Measurements from ENCODE around the gene BLTP3B. TPM values are rescaled to one million over a fixed set of nuclear protein-coding genes. Genes with fewer than 3 reads are reported as not detected.

The BLTP3B gene
- total RNA-seq, 2 experiments from 2014 or later = 53.1 to 53.9 TPM

DNA sequence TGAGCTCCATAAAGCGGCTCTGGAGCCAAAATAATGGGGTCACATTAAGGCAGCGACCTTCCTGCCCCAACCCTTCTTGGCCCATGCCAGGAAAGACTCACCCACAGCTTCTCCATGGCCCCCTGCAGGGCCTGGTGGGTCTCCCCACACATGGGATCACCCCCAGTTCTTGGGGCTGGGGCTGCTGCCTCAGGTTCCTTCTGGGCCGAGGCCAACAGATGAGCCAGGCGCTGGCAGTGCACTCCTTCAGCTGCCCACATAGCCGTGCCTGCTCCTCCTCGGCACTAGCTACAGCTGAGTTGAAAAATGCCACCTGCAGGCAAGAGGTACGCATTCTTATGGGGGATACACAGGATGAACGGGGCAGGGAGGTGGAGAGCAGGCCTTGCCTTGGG lies 14.8 kb upstream of the BLTP3B start:
- ChIA-PET POLR2A (no interaction called here), CTCF (no interaction called here)
- Mint-ChIP-seq H3K9me3 (no peaks in the 10 kb centered on the region), H3K36me3 (no peaks in the 10 kb centered on the region), H3K27ac (no peak overlapping the region), H3K4me3 (no peak overlapping the region), H3K4me1 (ENCODE audit: low read depth) (peaks cover 4% of the 10 kb centered on the region), H3K27me3 (no peaks in the 10 kb centered on the region)
- intact Hi-C loops (cut with micrococcal nuclease) = no loop called here
- DNase-seq = no peak

DNA sequence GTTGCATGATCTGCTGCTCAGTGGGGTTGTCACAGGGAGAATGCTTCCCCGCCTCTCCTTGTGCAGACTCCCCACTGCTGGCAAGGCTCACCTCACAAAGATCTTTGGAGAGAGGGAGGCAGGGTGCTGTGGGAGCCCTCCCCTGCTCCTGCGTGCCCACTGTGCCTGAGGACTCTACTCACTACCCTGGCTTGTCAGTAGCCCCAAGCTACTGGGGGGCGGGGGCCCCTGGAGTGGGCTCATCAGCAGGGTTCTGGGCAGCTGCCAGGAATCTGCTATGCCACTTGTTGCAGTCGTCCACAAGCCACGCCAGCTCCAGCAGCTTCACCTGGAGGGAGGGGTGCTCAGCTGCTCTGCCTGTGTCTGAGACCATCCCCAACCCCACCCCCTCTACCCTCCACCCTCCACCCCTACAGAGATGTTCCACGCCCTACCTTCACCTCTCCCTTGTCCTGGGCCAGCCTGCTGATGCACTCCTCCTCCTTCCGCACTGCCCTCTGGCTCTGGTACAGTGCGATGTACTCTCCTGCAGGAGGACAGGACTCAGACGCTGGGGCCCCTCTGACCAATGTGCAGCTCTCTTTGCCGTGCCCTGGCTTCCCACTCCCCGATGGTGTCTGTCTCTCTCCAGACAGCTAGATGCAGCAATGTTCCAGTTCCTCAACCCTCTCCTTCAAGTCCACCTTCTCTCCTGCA lies 14.2 kb upstream of the BLTP3B start:
- H3K36me3 Mint-ChIP-seq = no peaks in the 10 kb centered on the region
- H3K9me3 Mint-ChIP-seq = no peaks in the 10 kb centered on the region
- H3K27ac Mint-ChIP-seq = no peak overlapping the region
- DNase-seq = no peak
- no peak overlapping the region for H3K4me3 Mint-ChIP-seq
- ChIA-PET CTCF (interaction anchor here (4.8 kb wide), 1 partner anchor 12 kb away, joined by 38 read pairs; no protein-coding TSS in a partner anchor), POLR2A (no interaction called here)
- intact Hi-C loops (cut with micrococcal nuclease) = no loop called here
- H3K4me1 Mint-ChIP-seq (ENCODE audit: low read depth) = peaks cover 4% of the 10 kb centered on the region
- H3K27me3 Mint-ChIP-seq = no peaks in the 10 kb centered on the region

DNA sequence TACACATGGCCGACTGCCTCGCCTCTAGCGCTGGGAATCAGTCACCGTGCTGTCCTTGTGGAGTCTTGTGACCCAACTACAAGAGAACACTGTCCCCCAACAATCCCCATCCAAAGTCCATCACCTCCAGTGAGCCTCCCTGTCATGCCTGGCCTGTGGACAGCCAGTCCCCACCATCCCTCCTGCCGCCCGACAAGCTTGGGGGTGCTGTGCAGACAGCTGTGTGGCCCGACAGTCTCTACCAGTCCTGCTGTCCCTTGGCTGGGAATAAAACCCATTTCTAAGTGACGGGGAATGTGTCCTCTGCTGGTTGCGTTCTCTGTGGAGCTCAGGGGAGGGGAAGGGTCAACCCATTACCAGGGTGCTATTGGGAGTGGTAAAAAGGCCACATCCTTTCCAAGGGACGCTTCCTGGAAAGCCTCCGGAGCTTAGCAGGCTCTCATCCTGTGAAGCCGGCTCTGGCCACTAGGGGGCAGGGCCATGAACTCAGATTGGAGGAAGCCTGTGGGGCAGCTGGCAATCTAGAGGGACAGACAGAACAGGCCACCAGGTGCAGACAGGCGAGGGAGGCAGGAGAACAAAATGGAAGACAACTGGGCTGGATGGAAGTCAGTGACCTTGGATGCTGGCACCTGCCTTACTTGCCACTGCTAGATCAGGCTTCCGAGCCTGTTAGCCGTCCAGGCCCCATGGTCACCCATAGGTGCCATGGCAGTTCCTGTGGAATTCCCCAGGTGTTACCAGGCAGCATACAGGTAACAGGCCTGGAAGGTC lies 12.0 kb upstream of the BLTP3B start:
- intact Hi-C loops (cut with micrococcal nuclease) = loop anchor here (1.0 kb wide), 2 partner anchors 11 to 250 kb away; no protein-coding TSS in a partner anchor
- H3K36me3 Mint-ChIP-seq = no peaks in the 10 kb centered on the region
- CTCF ChIA-PET = interaction anchor here (0.6 to 4.8 kb wide), 34 partner anchors 9 to 399 kb away, joined by 3 to 38 read pairs (median 4); partner anchors contain the start of genes ACTR6, DEPDC4 and SCYL2
- no peaks in the 10 kb centered on the region for H3K9me3 Mint-ChIP-seq
- DNase-seq = peak; percentile 83
- POLR2A ChIA-PET = interaction anchor here (0.9 kb wide), 1 partner anchor 9 kb away, joined by 3 read pairs; no protein-coding TSS in a partner anchor
- H3K27ac Mint-ChIP-seq = no peak overlapping the region
- peaks cover 4% of the 10 kb centered on the region for H3K4me1 Mint-ChIP-seq (ENCODE audit: low read depth)
- no peak overlapping the region for H3K4me3 Mint-ChIP-seq
- no peaks in the 10 kb centered on the region for H3K27me3 Mint-ChIP-seq

DNA sequence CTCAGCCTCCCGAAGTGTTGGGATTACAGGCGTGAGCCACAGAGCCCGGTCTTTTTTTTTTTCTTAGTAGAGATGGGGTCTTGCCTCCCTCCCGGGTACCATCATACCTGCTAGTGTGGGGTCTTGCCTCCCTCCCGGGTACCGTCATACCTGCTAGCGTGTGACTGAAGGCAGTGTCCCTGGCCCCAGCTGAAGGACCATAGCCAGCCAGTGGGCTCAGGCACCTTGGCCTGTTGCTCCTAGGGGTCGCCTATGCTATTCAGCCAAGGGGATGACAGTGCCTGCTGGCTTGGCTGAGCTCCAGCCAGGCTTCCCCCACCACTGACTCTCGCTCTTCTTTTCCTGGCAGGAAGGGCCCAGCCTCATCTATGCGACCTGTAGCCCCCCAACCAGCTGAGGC lies 10.5 kb upstream of the BLTP3B start:
- Mint-ChIP-seq H3K27ac (no peak overlapping the region), H3K36me3 (no peaks in the 10 kb centered on the region), H3K9me3 (no peaks in the 10 kb centered on the region), H3K27me3 (no peaks in the 10 kb centered on the region), H3K4me3 (no peak overlapping the region), H3K4me1 (ENCODE audit: low read depth) (peaks cover 4% of the 10 kb centered on the region)
- intact Hi-C loops (cut with micrococcal nuclease) = no loop called here
- ChIA-PET CTCF (interaction anchor here (0.6 to 4.8 kb wide), 4 partner anchors 8 to 45 kb away, joined by 3 to 38 read pairs (median 4); no protein-coding TSS in a partner anchor), POLR2A (no interaction called here)
- DNase-seq = no peak

DNA sequence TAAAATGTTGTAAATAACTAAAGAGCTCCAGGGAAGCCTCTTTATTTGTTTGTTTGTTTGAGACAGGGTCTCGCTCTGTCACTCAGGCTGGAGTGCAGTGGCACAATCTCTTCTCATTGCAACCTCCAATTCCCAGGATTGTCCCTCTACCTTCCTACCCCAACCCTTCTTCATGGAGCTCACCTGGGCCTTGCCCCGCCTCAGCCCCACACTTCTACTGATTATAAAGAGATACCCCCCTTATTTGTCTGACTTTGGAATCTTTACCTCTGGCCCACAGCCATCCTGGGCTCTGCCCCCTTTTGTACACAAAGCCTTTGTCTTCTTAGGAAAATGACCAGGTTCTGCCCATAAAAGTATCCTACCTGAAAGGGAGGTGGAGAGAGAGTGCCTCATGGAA lies 9.1 kb upstream of the BLTP3B start:
- Mint-ChIP-seq H3K4me1 (ENCODE audit: low read depth) (peaks cover 4% of the 10 kb centered on the region), H3K27me3 (no peaks in the 10 kb centered on the region), H3K9me3 (no peaks in the 10 kb centered on the region), H3K36me3 (no peaks in the 10 kb centered on the region), H3K4me3 (no peak overlapping the region), H3K27ac (no peak overlapping the region)
- intact Hi-C loops (cut with micrococcal nuclease) = no loop called here
- POLR2A ChIA-PET = no interaction called here
- no peak for DNase-seq
- CTCF ChIA-PET = interaction anchor here (1.4 kb wide), 1 partner anchor 13 kb away, joined by 3 read pairs; no protein-coding TSS in a partner anchor

DNA sequence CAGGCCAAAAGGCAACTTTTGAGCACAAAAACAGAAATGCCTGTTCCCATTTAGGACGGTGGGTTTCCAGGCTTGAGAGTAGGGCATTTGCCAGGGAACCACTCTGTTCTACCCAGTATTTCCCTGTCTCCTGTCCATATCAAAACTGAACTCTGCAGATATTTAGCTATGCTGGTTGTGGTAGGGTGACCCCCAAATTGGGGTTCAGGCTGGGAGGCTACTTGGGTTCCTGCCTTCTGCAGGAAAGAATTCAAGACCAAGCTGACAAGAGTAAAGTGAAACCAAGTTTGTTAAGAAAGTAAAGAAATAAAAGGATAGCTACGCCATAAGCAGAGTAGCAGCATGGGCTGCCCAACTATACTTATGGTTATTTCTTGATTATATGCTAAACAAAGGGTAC lies 3.6 kb upstream of the BLTP3B start:
- CTCF ChIA-PET = interaction anchor here (3.9 kb wide), 1 partner anchor 8 kb away, joined by 38 read pairs; no protein-coding TSS in a partner anchor
- H3K4me3 Mint-ChIP-seq = no peak overlapping the region
- no peaks in the 10 kb centered on the region for H3K9me3 Mint-ChIP-seq
- H3K27ac Mint-ChIP-seq = no peak overlapping the region
- POLR2A ChIA-PET = no interaction called here
- no peaks in the 10 kb centered on the region for H3K27me3 Mint-ChIP-seq
- peaks cover 6% of the 10 kb centered on the region for H3K4me1 Mint-ChIP-seq (ENCODE audit: low read depth)
- intact Hi-C loops (cut with micrococcal nuclease) = loop anchor here (10.0 kb wide), 1 partner anchor 429 kb away; the partner anchor contains the start of gene GAS2L3
- peaks cover 2% of the 10 kb centered on the region for H3K36me3 Mint-ChIP-seq
- no peak for DNase-seq

DNA sequence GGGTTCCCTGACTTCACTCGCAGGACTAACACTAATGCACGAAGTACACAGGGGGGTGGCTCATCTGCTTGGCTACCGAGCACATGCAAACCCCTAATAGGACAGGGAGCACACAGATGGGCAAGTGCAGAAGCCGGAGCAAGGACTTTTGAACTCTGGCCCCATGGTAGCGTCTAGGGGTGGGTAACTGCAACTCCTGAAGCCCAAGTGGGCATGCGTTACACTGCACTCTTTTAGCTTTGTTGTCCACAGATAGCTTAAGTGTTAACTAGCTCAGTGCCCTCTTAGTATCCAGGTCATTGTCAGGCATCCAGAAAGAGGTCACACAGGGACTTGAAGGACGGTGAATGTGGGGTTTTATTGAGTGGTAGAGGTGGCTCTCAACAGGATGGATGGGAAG lies 3.0 kb upstream of the BLTP3B start:
- peaks cover 10% of the 10 kb centered on the region for H3K4me1 Mint-ChIP-seq (ENCODE audit: low read depth)
- CTCF ChIA-PET = interaction anchor here (3.9 kb wide), 1 partner anchor 9 kb away, joined by 38 read pairs; no protein-coding TSS in a partner anchor
- H3K27ac Mint-ChIP-seq = no peak overlapping the region
- no peak overlapping the region for H3K4me3 Mint-ChIP-seq
- H3K27me3 Mint-ChIP-seq = no peaks in the 10 kb centered on the region
- no peak for DNase-seq
- H3K9me3 Mint-ChIP-seq = no peaks in the 10 kb centered on the region
- POLR2A ChIA-PET = no interaction called here
- intact Hi-C loops (cut with micrococcal nuclease) = loop anchor here (10.0 kb wide), 1 partner anchor 429 kb away; the partner anchor contains the start of gene GAS2L3
- H3K36me3 Mint-ChIP-seq = peaks cover 5% of the 10 kb centered on the region

DNA sequence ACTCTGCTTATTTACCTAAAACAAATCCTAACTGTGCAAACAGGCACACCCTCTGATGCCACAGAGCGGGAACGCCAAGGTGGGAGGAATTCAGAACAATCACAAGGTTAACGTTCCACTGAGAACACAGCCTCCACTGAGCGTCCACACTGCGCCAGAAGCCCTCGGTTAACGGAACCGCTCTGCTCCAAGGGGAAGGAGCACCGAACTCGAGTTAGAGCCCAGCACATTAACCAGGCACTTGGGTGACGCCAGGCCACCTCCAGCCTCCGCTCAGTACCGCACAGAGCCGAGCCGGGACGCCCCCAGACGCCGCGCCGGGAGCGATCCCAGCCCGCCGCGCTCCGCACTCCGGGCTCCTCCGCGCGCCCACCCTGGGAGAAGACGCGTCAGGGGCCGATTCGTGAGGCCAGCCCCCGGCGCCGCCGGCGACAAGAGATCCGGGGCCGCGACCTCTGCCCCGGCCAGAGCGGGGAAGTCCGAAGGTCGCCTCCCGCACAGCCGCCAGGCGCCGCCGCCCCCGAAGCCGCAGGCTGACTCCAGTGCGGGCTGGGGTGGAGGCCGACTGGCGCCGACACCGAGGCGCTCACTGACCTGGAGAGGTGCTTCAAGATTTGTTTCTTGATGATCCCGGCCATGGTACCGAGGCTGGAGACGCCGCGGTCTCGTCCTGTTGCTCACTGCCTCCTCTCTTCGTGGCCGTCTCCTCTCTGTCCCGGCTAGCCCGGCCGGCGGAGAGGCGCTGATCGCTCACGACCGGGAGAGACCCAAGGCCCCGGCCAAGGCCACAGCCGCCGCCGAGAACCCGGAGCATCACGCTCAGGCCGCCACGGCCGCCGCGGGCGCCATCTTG lies 450 bp downstream of the BLTP3B start:
- Mint-ChIP-seq H3K27ac (peak overlapping the region; percentile 100), H3K4me1 (ENCODE audit: low read depth) (peaks cover 41% of the 10 kb centered on the region), H3K36me3 (peaks cover 5% of the 10 kb centered on the region), H3K9me3 (no peaks in the 10 kb centered on the region), H3K27me3 (no peaks in the 10 kb centered on the region), H3K4me3 (peak overlapping the region; percentile 99)
- DNase-seq = peak; percentile 57
- CTCF ChIA-PET = no interaction called here
- intact Hi-C loops (cut with micrococcal nuclease) = loop anchor here (1.0 to 10.0 kb wide), 4 partner anchors 41 to 433 kb away; partner anchors contain the start of genes ACTR6, DEPDC4, GAS2L3 and SCYL2
- POLR2A ChIA-PET = interaction anchor here (0.6 kb wide), 1 partner anchor 1676 kb away, joined by 6 read pairs; no protein-coding TSS in a partner anchor

DNA sequence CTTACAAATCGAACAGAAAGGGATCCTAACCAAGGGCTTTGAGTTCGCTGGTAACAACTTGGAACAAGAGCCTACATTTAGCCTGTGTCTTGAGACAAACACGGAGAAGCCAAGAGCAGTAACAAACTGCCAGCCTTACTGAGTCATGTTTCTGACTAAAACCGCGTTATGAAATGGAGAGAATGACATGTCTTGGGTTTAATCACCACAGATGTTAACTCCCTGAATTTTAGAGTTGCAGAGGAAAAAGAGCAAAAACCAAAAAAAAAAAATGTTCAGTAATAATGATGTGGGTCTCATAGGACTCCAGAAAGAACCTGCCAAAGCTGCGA lies 1.0 kb downstream of the BLTP3B start:
- peak overlapping the region; percentile 100 for H3K27ac Mint-ChIP-seq
- no peaks in the 10 kb centered on the region for H3K27me3 Mint-ChIP-seq
- H3K4me3 Mint-ChIP-seq = peak overlapping the region; percentile 99
- H3K4me1 Mint-ChIP-seq (ENCODE audit: low read depth) = peaks cover 44% of the 10 kb centered on the region
- peak; percentile 44 for DNase-seq
- intact Hi-C loops (cut with micrococcal nuclease) = loop anchor here (1.0 to 10.0 kb wide), 2 partner anchors 59 to 433 kb away; partner anchors contain the start of genes ACTR6 and GAS2L3
- H3K36me3 Mint-ChIP-seq = peaks cover 5% of the 10 kb centered on the region
- CTCF ChIA-PET = no interaction called here
- no peaks in the 10 kb centered on the region for H3K9me3 Mint-ChIP-seq
- POLR2A ChIA-PET = interaction anchor here (0.6 kb wide), 1 partner anchor 1677 kb away, joined by 6 read pairs; no protein-coding TSS in a partner anchor

DNA sequence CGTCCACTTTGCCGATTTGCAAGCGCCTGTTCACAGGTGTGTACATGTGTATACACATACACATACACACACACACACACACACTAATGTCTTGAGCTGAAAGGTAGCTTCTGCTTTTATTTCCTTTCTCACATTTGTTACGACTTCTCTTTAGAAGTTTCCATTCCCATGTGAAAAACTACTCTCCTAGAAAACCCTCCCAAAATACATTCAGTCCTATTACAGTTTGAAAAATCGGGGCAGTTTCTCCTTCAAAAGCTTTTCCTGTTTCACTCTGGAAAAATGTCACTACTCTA lies 3.9 kb downstream of the BLTP3B start:
- Mint-ChIP-seq H3K4me3 (no peak overlapping the region), H3K4me1 (ENCODE audit: low read depth) (peaks cover 56% of the 10 kb centered on the region), H3K36me3 (peaks cover 11% of the 10 kb centered on the region), H3K27me3 (no peaks in the 10 kb centered on the region), H3K9me3 (no peaks in the 10 kb centered on the region), H3K27ac (no peak overlapping the region)
- POLR2A ChIA-PET = interaction anchor here (1.3 kb wide), 1 partner anchor 10 kb away, joined by 4 read pairs; no protein-coding TSS in a partner anchor
- CTCF ChIA-PET = interaction anchor here (1.3 to 2.0 kb wide), 2 partner anchors 16 to 25 kb away, joined by 3 to 8 read pairs; no protein-coding TSS in a partner anchor
- DNase-seq = no peak
- intact Hi-C loops (cut with micrococcal nuclease) = loop anchor here (2.0 kb wide), 1 partner anchor 1544 kb away; no protein-coding TSS in a partner anchor

DNA sequence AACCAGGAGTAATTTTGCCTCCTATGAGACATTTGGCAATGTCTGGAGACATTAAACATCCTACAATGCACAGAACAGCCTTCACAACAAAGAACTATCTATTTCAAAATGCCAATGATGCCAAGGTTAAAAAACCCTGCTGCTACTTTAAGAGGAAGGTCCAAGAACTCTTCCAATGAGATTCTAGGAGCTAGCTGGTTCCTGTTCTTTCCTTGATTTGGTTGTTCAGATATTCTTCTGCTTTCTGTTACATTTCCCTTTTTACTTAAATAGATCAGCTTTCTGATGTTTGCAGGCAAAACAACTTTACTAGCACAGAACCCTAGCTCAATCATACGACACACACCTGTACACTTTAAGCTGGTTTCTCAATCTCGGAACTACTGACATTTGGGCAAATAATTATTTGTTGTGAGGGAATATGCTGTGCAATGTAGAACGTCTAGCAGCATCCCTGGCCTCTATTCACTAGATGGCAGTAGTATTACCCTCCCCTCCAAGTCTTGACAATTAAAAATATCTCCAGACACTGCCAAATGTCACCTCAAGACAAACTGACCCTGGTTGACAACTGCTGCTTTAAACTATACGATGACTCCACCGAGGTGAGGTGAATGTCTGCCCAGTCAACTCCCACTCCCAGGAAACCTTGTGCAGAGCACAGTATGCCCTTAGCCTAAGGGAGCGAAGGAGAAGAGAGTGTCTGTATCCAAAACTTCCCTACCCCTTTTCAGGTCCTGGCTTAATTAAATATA lies 4.4 kb downstream of the BLTP3B start:
- ChIA-PET CTCF (interaction anchor here (0.7 to 2.0 kb wide), 3 partner anchors 17 to 64 kb away, joined by 3 to 8 read pairs (median 3); no protein-coding TSS in a partner anchor), POLR2A (interaction anchor here (1.3 kb wide), 1 partner anchor 10 kb away, joined by 4 read pairs; no protein-coding TSS in a partner anchor)
- H3K4me3 Mint-ChIP-seq = no peak overlapping the region
- peaks cover 12% of the 10 kb centered on the region for H3K36me3 Mint-ChIP-seq
- H3K27ac Mint-ChIP-seq = no peak overlapping the region
- H3K27me3 Mint-ChIP-seq = no peaks in the 10 kb centered on the region
- H3K4me1 Mint-ChIP-seq (ENCODE audit: low read depth) = peaks cover 57% of the 10 kb centered on the region
- no peak for DNase-seq
- H3K9me3 Mint-ChIP-seq = no peaks in the 10 kb centered on the region
- intact Hi-C loops (cut with micrococcal nuclease) = loop anchor here (2.0 kb wide), 1 partner anchor 1543 kb away; no protein-coding TSS in a partner anchor

All from activated CD4-positive, alpha-beta memory T cell treated with anti-CD3 and anti-CD28 coated beads for 36 hours (primary cell).